GM21381 (cell line): ENCODE results near the gene MAST2.
"Not testable (repeated sequence)": the region's sequence is repeated elsewhere in the genome, so short reads cannot be mapped to it uniquely, and the experiment has no call there.

ENCODE experiments used
- ATAC-seq: cut with Tn5 transposase; IDR thresholded peaks from one replicate; pipeline ENCODE4 v1.9.1; 2021; ENCODE audit warnings: mild to moderate bottlenecking, moderate library complexity; ENCODE audit not compliant: unreplicated experiment

Gene MAST2

DNA sequence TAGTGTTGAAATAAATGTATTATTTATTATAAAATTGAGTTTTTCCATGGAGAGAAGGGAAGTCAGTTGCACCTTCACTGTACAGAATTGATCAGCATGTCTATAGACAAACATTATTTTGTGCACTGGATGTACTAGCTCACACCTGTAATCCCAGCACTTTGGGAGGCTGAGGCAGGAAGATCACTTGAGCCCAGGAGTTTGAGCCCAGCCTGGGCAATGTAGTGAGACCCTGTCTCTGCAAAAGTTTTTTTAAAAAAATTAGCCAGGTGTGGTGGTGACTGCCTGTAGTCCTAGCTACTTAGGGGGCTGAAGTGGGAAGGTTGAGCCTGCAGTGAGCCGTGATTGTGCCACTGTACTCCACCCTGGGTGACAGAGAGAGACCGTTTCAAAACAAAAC lies 87.7 kb downstream of the MAST2 start:
- no peak for ATAC-seq

DNA sequence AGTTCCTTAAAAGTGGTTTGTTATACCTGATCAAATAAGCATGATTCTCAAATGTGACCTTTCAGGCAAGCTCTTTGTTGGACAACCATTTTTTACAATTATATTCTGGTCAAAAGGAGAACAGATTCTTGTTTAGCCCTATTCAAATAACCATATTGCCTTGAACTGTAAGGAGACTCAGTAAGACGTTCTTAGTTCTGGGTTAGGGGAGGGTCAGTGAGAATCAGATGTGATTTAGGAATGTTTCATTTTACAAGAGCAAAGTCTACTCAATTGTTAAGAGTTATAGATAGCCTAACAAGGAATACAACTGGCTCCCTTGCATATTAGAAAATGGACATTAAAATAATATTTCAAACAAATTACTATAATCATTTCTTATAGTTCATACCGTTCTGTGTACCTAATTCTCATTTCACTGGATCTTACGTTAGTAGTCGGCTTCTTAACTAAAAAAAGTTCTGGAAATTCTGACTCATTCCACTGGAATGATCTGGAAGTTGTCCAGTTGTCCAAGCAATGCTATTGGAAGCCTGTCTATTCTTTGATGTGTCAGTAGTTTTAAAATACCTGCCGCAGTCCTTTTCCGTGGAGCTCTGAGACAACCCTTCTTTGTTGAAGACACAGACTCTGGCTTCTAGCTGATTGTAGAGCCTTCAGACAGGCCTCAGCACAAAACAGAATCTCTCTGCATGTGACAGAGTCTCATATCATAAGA lies 88.8 kb downstream of the MAST2 start:
- ATAC-seq: no peak

DNA sequence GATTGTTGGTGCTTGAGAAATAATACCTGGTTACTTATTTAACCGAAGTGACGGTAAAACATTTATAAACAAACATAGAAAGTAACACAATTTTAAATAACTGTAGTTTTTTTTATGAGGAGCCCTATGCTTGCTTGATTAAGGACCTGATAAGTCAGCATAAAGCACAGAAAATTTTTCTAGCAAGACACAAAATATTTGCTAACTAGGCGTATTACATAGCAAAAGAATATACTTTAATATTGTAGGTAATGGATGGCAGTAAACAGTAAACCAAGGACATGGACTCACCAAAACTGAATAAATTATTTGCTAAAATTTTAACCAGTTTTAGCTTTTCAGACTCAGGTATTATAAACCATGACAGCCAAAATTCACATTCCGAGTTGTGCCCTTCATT lies 90.9 kb downstream of the MAST2 start:
- no peak for ATAC-seq

DNA sequence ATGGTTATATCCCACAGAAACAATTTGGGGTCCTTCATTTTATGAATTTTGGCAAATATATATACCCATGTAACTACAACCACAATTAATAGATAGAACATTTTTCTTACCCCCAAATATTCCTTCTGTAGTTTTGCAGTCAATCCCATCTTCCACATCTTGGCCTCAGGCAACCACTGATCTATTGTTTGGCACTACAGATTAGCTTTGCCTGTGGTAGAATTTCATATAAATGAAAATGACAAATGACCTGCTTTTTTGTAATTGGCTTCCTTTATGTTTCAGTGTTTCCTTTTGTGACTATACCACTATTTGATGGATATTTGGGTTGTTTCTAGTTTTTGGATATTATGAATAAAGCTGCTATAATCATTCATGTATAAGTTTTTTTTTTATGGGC lies 91.5 kb downstream of the MAST2 start:
- ATAC-seq: no peak

DNA sequence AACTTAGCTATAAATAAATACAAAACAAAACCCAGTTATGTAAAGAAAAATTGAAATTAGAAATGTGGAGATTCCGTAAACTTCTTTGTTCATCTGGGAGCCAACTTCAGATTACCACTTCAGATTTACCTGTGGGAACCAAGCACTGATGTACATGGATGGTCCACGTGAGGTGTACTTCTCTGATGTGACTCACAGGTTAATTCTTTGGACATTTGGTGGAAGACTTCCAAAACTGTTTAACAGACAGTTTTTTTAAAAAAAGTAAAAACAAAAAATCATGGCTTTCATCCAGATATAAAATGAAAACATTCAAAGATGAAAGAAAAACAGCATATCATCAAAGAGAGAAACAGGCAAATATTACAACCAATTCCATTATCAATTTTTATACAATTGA lies 92.0 kb downstream of the MAST2 start:
- no peak for ATAC-seq

DNA sequence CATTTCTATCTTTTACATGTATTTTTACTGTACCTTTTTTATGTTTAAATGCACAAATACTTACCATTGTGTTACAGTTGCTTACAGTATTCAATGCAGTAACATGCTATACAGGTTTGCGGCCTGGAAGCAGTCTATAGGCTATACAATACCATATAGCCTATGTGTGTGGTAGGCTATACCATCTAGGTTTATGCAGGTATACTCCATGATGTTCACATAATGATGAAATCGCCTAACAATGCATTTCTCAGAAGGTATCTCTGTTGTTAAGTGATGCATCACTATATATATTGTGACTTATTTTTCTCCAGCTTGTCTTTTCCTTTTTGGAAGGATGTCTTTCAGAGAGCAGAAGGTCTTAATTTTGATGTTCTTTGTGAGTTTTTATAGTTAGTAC lies 103.5 kb downstream of the MAST2 start:
- no peak for ATAC-seq

DNA sequence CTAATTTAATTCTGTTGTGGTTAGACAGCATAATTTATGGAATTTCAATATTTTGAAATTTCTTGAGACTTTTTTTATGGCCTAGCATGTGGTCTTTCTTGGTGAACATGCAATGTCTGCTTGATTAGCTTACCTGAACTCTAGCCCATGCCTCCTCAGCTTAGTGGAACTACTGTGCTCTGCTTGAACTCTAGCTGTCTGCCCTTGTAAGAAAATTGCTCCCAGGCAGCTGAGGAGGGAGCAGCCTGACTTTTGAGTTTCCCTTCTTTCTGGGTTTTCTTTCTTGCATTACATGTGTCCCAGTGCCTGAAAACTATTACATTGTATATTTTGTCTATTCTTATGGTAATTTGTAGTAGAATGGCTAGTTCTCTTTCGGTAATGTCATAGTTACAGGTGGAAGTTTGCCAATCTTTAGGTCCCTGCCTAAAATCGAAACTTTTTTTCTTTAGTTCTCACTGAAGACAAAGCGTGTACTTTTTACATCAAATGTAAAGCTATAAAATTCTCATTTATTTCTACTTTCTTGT lies 105.3 kb downstream of the MAST2 start:
- ATAC-seq: no peak

DNA sequence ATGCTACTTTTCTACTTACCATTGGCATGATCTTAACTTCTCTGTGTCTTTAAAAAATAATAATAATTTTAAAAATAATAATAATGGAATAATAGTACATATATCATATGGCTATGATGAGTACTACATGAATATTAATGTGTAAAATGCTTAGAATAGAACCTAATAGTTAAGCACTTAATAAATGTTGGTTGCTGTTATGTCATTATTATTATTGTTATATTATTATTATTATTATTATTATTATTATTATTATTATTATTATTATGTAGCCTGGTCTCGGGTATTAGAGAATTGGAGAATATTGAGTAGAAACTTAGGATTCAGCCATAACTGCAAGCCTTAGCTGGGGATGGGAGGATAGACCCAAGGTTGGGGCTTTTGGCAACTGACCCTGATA lies 108.2 kb downstream of the MAST2 start:
- no peak for ATAC-seq

DNA sequence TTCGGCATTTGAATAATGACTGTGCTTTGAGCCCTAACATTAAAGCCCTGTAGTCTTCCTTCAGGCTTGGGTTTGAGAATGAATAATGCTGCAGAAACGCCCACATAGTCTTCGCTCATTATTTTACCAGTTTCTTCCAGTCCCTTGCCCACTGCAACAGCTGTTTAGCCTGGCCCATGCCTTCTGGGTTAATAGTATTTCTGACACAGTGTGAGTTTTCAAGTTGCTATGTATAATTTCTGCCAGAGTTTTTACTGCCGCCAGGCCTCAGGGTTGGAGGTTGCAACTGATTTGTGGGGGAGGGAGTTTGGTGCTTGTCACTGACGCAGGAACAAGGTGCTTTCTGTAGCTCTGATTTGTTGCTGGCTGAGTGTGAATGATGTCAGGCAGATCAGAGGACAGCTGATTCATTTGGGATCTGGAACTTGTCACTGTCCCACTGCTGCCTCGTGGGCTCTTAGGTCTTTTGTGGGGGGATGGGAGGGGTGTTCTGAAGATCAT lies 109.8 kb downstream of the MAST2 start:
- no peak for ATAC-seq

DNA sequence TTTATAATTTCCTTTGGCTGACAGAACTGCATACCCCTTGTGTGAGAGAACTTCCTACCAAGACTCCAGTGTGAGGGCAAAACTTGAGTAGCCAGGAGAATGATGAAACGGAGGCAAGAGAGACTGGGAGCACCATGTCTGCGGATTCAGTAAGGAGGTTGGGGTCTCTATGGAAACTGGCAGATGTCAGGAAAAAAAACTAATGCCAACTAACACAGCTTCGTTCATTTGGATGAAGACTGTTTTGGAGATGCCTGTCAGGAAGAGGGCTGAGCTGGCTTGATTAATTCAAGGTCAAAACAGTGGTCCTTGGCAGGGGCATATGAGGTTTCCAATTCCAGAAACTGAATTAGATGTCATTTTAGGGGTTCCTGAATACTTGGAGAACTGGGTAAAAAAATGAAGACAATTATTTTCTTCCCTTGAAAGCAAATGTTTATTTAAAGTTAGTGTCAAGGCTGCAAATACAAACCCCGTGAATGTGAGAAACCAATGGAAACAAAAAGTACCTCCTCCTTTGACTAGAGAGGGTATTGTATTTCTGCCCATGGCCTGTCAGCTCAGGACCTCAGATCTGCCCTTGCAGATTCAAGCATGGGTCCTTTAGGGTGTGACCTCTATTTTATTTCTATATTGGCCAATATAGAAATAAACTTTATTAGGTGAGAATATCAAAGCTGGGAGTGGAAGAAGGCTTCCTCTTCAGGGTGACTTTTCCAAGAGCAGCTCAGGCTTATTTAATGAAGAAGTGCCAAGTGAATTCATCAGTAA lies 110.5 kb downstream of the MAST2 start:
- ATAC-seq: no peak

DNA sequence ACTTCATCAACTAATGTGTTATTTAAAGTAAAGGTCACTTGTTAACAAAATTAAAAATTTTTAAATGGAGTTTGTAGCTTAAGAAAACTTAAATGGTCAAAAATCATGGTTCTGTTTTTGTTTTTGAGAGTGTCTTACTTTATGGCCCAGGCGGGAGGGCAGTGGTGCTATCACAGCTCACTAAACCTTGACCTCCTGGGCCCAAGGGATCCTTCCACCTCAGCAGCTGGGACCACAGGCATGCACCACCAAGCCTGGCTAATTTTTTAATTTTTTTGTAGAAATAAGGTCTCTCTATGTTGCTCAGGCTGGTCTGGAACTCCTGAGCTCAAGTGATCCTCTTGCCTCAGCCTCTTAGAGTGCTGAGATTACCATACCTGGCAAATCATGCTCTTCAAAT lies 111.4 kb downstream of the MAST2 start:
- ATAC-seq: no peak

DNA sequence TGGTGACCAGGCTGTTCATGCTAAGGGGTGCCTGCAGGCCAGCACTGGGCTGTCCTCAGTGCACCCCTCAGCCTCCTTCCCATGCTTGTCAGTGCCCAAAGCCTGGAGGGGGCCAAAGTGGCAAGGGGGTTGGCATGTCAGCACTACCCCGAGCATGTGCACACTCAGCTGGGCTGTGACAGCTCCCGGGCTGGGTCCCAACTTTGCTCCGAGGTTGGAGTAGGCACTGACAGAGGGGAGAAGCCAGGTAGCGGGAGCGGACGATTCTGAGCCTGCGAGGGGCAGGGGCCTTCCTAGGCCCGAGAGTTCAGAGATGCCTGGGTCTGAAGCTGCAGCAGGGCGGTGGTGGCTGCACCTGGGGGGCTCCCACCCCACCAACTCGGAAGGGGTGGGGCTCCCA lies 119.0 kb downstream of the MAST2 start:
- no peak for ATAC-seq

DNA sequence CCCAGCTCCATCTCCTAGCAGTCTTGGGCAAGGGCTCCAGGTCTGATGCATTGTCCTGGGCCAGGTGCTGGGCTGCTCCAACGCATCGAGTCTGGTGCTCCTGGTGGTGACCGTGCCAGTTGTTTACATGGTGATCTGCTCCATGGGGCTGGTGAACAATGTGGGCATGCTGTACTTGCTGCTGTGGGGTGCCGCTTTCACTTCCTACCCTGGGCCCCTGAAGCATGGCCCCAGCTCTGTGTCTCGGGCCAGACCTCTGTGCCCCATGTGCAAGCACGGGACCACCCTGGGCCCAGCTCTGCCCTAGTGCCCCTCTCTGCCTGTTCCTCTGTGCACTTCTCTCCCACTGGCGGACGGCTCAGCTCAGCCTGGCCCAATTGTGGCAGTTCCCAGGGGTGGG lies 119.4 kb downstream of the MAST2 start:
- no peak for ATAC-seq

DNA sequence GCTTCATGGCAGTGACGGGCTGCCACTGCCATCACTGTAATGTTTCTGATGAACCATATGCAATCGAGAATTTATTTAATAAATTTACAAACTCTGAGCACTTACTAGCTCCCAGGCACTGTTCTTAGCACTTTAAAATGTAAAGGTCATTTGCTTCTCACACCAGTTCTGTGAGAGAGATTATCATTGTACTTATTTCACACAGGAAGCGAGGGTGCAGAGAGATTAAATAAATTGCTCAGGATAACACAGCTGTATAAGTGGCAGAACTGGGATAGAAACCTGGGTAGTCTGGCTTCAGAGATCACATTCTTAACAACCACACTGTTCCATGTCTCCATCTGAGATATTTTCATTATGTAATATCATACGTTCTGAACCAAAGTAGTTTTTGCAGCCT lies 119.9 kb downstream of the MAST2 start:
- no peak for ATAC-seq

DNA sequence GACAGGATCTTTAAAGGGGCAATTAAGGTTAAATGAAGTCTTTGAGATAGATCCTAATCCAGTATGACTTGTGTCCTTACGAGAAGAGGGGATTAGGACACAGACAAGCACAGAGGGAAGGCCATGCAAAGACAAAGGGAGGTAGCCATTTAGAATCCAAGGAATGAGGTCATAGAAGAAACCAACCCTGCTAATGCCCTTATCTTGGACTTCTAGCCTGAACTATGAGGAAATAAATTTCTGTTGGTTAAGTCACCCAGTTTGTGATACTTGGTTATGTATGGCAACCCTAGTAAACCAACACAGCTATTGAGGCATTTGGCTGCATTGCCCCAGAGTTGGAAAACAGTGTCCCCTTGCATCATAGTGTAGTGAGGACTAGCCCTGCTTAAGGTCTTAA lies 121.3 kb downstream of the MAST2 start:
- no peak for ATAC-seq

DNA sequence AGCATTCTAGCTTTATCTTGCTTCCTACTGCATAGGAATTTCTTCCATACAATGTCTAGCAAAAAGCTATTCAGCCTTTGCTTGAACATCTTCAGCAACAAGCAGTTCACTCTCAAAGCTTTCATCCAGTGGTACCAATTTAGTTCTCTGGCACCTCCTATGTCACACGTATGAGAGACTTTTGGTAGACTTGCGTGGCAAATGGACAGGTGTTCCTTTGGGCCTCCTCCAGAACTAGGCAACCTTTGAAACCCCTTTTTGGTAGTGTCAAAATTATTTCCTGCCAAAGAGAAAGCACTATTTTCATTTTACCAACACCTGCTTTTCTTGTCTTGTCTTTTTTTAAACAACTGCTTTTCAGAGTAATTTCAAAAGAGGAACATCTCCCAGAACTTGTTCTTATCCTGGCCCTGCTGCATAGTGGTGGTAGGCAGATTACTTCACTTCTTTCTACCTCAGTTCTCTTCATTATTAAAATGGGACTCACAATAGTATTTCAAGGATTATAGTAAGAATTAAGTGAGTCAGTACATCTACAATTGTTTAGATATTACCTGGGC lies 122.4 kb downstream of the MAST2 start:
- no peak for ATAC-seq

DNA sequence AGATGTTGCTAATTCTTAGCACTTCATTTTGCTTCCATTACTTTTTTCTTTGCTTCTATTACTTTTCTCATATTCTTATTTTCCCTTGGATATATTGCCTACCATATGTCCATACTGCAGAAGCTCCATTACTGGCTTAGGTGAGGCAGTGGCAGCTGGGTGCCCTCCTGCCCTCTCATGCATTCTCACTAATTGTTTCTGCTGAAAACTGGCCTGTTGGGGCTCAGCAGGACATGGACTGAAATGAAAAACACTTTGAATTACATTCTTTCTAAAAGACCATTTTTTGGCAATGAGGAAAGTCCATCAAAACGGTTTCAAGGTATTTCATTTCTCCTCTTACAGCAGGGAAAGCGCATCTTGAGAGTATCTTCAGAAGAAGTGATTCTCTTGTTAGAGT lies 122.9 kb downstream of the MAST2 start:
- ATAC-seq: no peak

DNA sequence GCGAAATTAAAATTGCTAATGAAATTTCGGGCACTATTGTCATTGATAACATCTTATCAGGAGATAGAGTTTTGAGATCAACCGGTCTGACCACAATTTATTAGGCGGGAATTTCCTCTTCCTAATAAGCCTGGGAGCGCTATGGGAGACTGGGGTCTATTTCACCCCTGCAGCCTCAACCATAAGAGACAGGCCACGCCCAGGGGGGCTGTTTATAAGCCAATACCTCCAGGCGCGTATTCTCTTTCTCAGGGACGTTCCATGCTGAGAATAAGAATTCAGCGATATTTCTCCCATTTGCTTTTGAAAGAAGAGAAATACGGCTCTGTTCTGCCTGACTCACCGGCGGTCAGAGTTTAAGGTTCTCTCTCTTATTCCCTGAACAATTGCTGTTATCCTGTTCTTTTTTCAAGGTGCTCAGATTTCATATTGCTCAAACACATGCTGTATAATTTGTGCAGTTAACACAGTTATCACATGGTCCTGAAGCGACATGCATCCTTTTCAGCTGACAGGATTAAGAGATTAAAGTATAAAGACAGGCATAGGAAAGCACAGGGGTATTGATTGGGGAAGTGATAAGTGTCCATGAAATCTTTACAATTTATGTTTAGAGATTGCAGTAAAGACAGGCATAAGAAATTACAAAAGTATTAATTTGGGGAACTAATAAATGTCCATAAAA lies 124.0 kb downstream of the MAST2 start:
- ATAC-seq: not testable (repeated sequence)

DNA sequence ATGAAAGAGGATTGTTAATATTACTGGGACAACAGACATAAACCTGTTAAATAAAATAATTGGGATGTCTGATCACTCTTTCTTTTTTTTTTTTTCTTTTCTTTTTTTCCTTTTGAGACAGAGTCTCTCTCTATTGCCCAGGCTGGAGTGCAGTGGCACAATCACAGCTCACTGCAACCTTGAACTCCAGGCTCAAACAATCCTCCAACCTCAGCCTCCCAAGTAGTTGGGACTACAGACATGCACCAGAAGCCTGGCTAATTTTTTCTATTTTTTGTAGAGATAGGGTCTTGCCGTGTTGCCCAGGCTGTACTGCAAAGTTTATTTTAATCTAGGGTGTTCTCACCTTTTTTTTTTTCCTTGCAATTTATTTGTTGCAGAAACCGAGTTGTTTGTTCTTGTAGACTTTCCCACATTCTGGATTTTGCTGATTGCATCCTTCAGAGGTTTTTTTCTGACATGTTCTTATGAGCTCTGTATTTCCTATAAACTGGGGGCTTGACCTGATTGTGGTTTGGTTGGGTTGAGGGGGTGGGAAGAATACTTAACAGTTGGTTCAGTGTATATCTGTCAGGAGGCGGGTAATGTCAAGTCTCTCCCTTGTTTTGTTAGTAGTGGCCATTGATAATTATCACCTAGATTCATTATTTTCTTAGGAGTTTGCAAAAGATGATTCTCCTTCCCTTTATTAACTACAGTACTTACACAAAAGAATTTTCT lies 125.2 kb downstream of the MAST2 start:
- ATAC-seq: no peak

DNA sequence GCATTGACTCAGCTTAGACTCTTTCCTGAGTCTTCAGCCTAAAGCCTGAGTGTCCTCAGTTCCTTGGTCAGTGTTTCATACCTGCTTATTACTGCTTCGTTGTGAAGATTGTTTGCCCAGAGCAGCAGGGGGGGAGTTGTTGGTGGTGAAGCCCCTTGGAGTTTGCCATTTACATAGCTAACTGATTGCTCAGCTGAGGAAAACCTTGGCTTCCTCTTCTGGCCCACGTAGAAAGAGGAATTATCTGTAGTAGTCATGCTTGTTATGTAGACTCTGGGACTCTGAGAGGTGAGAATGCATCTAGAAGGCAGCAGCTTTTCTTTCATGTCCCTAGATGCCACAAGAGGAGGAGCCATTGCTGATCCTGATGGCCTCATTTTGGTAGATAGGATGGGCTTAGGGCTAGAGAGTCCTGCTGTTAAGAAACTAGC lies 125.9 kb downstream of the MAST2 start:
- ATAC-seq: no peak
